MM.1S (cell line): ENCODE data around the gene CHMP2A.
A peak's percentile ranks its signal among the peaks of the same experiment; 100 is the strongest.

ENCODE experiments used
- DNase-seq: peaks from one replicate; pipeline ENCODE4 v3.0.0-alpha.2; 2015
- H2AFZ ChIP-seq: fragments of 300-600 bp; sonication (generic); 2 replicates; pipeline ENCODE4 v1.6.0; 2016; ENCODE audit warnings: antibody characterized with exemption, low read length
- H3F3A ChIP-seq: fragments of 300-600 bp; sonication (generic); 2 replicates; pipeline ENCODE4 v1.6.1; 2016; ENCODE audit warnings: mild to moderate bottlenecking, antibody characterized with exemption, low read length, moderate library complexity, mixed read lengths; ENCODE audit not compliant: insufficient read depth
- H3K27ac ChIP-seq: fragments of 300-600 bp; sonication (generic); 2 replicates; pipeline ENCODE4 v1.5.1; 2016; ENCODE audit warnings: mild to moderate bottlenecking, low read length
- H3K27me3 ChIP-seq: fragments of 300-600 bp; sonication (generic); replicated peaks from 2 replicates; pipeline ENCODE4 v1.6.0; 2016; ENCODE audit warnings: low read length; ENCODE audit not compliant: insufficient read depth
- H3K36me3 ChIP-seq: fragments of 300-600 bp; sonication (generic); replicated peaks from 2 replicates; pipeline ENCODE4 v1.6.1; 2016; ENCODE audit warnings: mild to moderate bottlenecking, low read length, mixed read lengths; ENCODE audit not compliant: insufficient read depth
- H3K4me1 ChIP-seq: fragments of 300-600 bp; sonication (generic); 2 replicates; pipeline ENCODE4 v1.6.1; 2016; ENCODE audit warnings: low read length, mixed read lengths
- H3K4me2 ChIP-seq: fragments of 300-600 bp; sonication (generic); 2 replicates; pipeline ENCODE4 v1.6.0; 2016; ENCODE audit warnings: low read depth, low read length
- H3K4me3 ChIP-seq: fragments of 300-600 bp; sonication (generic); 2 replicates; pipeline ENCODE4 v1.5.1; 2016; ENCODE audit warnings: low read length, mixed read lengths
- H3K79me2 ChIP-seq: fragments of 300-600 bp; sonication (generic); 2 replicates; pipeline ENCODE4 v1.6.1; 2016; ENCODE audit warnings: mixed run types, low read length, mixed read lengths
- H3K9ac ChIP-seq: fragments of 300-600 bp; sonication (generic); 2 replicates; pipeline ENCODE4 v1.6.1; 2016; ENCODE audit warnings: low read length, mixed read lengths
- H3K9me2 ChIP-seq: fragments of 300-600 bp; sonication (generic); replicated peaks from 2 replicates; pipeline ENCODE4 v1.6.1; 2016; ENCODE audit warnings: mild to moderate bottlenecking, low read length, mixed read lengths; ENCODE audit not compliant: insufficient read depth
- H3K9me3 ChIP-seq: fragments of 300-600 bp; sonication (generic); replicated peaks from 2 replicates; pipeline ENCODE4 v1.6.1; 2016; ENCODE audit warnings: mild to moderate bottlenecking, low read length, mixed read lengths; ENCODE audit not compliant: insufficient read depth
- H4K20me1 ChIP-seq: fragments of 300-600 bp; sonication (generic); 2 replicates; pipeline ENCODE4 v1.6.1; 2016; ENCODE audit warnings: mild to moderate bottlenecking, low read length, moderate library complexity, mixed read lengths; ENCODE audit not compliant: insufficient read depth
- CTCF ChIP-seq: fragments of 300-600 bp; sonication (generic); IDR thresholded peaks from 2 replicates; pipeline ENCODE4 v1.5.1; 2016; ENCODE audit warnings: antibody characterized with exemption, low read length, mixed read lengths
- EZH2 ChIP-seq: fragments of 300-600 bp; sonication (generic); optimal IDR thresholded peaks from 2 replicates; pipeline ENCODE3; 2017; ENCODE audit warnings: low read depth, mild to moderate bottlenecking, antibody characterized with exemption, low read length, mixed read lengths
- EZH2phosphoT487 ChIP-seq: fragments of 300-600 bp; sonication (generic); IDR thresholded peaks from 2 replicates; pipeline ENCODE4 v1.6.1; 2018; ENCODE audit warnings: antibody characterized with exemption, low read length

Gene CHMP2A

GRCh38 chr19:58519087-58519354 is 35.9 kb downstream of the CHMP2A start:
- H2AFZ ChIP-seq = peak overlapping the region; percentile 92
- H3K79me2 ChIP-seq = peaks cover 13% of the 10 kb centered on the region
- no peaks in the 10 kb centered on the region for H3K9me3 ChIP-seq
- H3K27me3 ChIP-seq = peaks cover 4% of the 10 kb centered on the region; the same call in 1 of the 2 replicates
- no peaks in the 10 kb centered on the region for H3K9me2 ChIP-seq
- H3K4me2 ChIP-seq = peak overlapping the region; percentile 82
- peak; percentile 49 for DNase-seq
- TF ChIP-seq EZH2 (no peak), EZH2phosphoT487 (no peak), CTCF (no peak)
- H3K9ac ChIP-seq = peak overlapping the region; percentile 73
- peak overlapping the region; percentile 88 for H3K4me3 ChIP-seq
- peaks cover 11% of the 10 kb centered on the region; the same call in 1 of the 2 replicates for H3F3A ChIP-seq
- no peaks in the 10 kb centered on the region for H3K36me3 ChIP-seq
- H3K4me1 ChIP-seq = peaks cover 5% of the 10 kb centered on the region; the same call in 1 of the 2 replicates
- H3K27ac ChIP-seq = peak overlapping the region; percentile 78
- H4K20me1 ChIP-seq = no peaks in the 10 kb centered on the region

GRCh38 chr19:58518256-58519086 is 36.4 kb downstream of the CHMP2A start:
- Histone ChIP-seq H3K9me3 (no peaks in the 10 kb centered on the region), H3K4me3 (peak overlapping the region; percentile 88), H3K36me3 (no peaks in the 10 kb centered on the region), H3K4me2 (peak overlapping the region; percentile 82), H3K79me2 (peaks cover 13% of the 10 kb centered on the region), H3K27me3 (peaks cover 4% of the 10 kb centered on the region; the same call in 1 of the 2 replicates), H3K9me2 (no peaks in the 10 kb centered on the region), H2AFZ (peak overlapping the region; percentile 92), H3K27ac (peak overlapping the region; percentile 78; the same call in 1 of the 2 replicates), H3K9ac (peak overlapping the region; percentile 73), H3F3A (peaks cover 11% of the 10 kb centered on the region; the same call in 1 of the 2 replicates), H4K20me1 (no peaks in the 10 kb centered on the region), H3K4me1 (peaks cover 5% of the 10 kb centered on the region; the same call in 1 of the 2 replicates)
- DNase-seq = no peak
- TF ChIP-seq CTCF = peak; percentile 23; the same call in 1 of the 2 replicates
- no peak for TF ChIP-seq EZH2
- TF ChIP-seq EZH2phosphoT487 = no peak

GRCh38 chr19:58516964-58517833 is 37.7 kb downstream of the CHMP2A start:
- H3K4me3 ChIP-seq = no peak overlapping the region
- no peak overlapping the region for H3K4me2 ChIP-seq
- H2AFZ ChIP-seq = no peak overlapping the region
- H4K20me1 ChIP-seq = no peaks in the 10 kb centered on the region
- no peak for DNase-seq
- H3K27ac ChIP-seq = no peak overlapping the region
- H3K36me3 ChIP-seq = no peaks in the 10 kb centered on the region
- H3K27me3 ChIP-seq = no peaks in the 10 kb centered on the region
- H3F3A ChIP-seq = peaks cover 11% of the 10 kb centered on the region; the same call in 1 of the 2 replicates
- TF ChIP-seq EZH2 (no peak), EZH2phosphoT487 (no peak), CTCF (no peak)
- H3K4me1 ChIP-seq = peaks cover 5% of the 10 kb centered on the region; the same call in 1 of the 2 replicates
- H3K9me2 ChIP-seq = no peaks in the 10 kb centered on the region
- no peak overlapping the region for H3K9ac ChIP-seq
- H3K9me3 ChIP-seq = no peaks in the 10 kb centered on the region
- peaks cover 13% of the 10 kb centered on the region for H3K79me2 ChIP-seq
